ENCODE data around the gene OOSP1. TPM values are rescaled to one million over a fixed set of nuclear protein-coding genes. Genes with fewer than 3 reads are reported as not detected.
"Not testable (repeated sequence)": the region's sequence is repeated elsewhere in the genome, so short reads cannot be mapped to it uniquely, and the experiment has no call there.

Gene OOSP1
- total and polyA plus RNA-seq, 2 experiments from 2014 or later = not detected

DNA sequence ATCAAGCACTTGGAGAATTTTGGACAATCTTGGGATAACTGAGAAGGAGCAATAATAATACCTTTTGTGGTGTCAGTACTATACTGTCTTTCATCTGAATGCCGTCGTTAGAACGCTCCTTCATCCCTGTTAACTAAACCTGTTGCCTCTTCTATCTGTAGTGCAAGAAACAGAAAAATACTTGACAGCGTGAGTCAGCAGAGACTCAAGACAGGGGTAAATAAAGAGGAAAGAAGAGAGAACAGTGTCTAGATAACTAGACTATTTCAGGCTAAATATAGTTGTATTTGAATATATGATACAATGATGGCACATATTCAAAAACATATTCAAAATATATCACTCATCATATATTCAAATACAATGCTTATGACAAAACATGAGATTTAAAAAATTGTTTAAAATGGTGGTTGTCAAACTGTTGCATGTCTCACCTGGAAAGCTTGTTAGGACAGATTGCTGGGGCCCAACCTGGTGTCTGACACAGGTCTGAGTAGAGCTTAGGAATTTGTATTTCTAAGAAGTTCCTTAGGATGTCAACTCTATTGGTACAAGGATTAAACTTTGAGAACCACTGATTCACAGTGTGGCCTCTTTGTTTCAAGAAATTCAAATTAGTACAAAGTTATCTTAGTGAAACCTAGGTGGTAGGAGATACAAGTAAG is 43.0 kb downstream of the OOSP1 start:
- H4K20me1 ChIP-seq (replicated peaks; ENCODE audit: insufficient read depth) = no peaks in the 10 kb centered on the region
- no peaks in the 10 kb centered on the region for H3F3A ChIP-seq (replicated peaks; ENCODE audit: low read depth)
- H3K36me3 ChIP-seq (ENCODE audit: insufficient read depth) = no peaks in the 10 kb centered on the region
- no peak overlapping the region for H3K27ac ChIP-seq (ENCODE audit: low read depth)
- no peaks in the 10 kb centered on the region for H3K4me1 ChIP-seq (ENCODE audit: insufficient read depth)
- no peak overlapping the region for H3K4me3 Mint-ChIP-seq
- H3K27me3 ChIP-seq (ENCODE audit: insufficient read depth) = no peaks in the 10 kb centered on the region
- H3K79me2 ChIP-seq (replicated peaks; ENCODE audit: insufficient read depth) = no peaks in the 10 kb centered on the region
- DNase-seq (ENCODE audit: low spot score) = no peak
- no peaks in the 10 kb centered on the region for H3K9me2 ChIP-seq (ENCODE audit: insufficient read depth)
- no peak overlapping the region for H2AFZ ChIP-seq
- no peak overlapping the region for H3K4me3 ChIP-seq
- H3K4me1 Mint-ChIP-seq = no peaks in the 10 kb centered on the region
- no peaks in the 10 kb centered on the region for H3K27me3 Mint-ChIP-seq (ENCODE audit: insufficient read depth, low read depth, poor library complexity)
- H3K36me3 Mint-ChIP-seq (ENCODE audit: low read depth) = no peaks in the 10 kb centered on the region
- no peak overlapping the region for H3K4me2 ChIP-seq
- no peaks in the 10 kb centered on the region for H3K9me3 Mint-ChIP-seq
- H3K27ac Mint-ChIP-seq = no peak overlapping the region
- TF ChIP-seq ZNF462 (CRISPR knock-in tag; IDR thresholded peaks at IDR 0.05) (no peak), EZH2phosphoT487 (IDR thresholded peaks at IDR 0.05; ENCODE audit: unreplicated experiment) (no peak), CREB1 (CRISPR knock-in tag; IDR thresholded peaks at IDR 0.05; ENCODE audit: low read depth) (no peak), POLR2AphosphoS5 (IDR thresholded peaks at IDR 0.05; ENCODE audit: low read depth) (no peak), JUNB (IDR thresholded peaks at IDR 0.05; ENCODE audit: unreplicated experiment) (no peak)
- ATAC-seq = no peak

DNA sequence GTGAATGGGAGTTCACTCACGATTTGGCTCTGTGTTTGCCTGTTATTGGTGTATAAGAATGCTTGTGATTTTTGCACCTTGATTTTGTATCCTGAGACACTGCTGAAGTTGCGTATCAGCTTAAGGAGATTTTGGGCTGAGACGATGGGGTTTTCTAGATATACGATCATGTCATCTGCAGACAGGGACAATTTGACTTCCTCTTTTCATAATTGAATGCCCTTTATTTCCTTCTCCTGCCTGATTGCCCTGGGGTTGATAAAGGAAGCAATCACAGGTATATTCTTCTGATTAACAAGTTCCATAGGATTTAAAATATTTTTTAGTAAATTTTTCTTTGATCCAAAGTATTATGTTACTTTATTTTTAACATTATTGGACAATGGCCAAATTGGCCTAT is 43.8 kb downstream of the OOSP1 start:
- H3K4me3 ChIP-seq; H3K9me2 ChIP-seq (ENCODE audit: insufficient read depth); ATAC-seq; H3K4me1 ChIP-seq (ENCODE audit: insufficient read depth); H3K79me2 ChIP-seq (replicated peaks; ENCODE audit: insufficient read depth); H3K27me3 ChIP-seq (ENCODE audit: insufficient read depth); H3K36me3 ChIP-seq (ENCODE audit: insufficient read depth); H3K9me3 Mint-ChIP-seq; DNase-seq (ENCODE audit: low spot score); H3K27me3 Mint-ChIP-seq (ENCODE audit: insufficient read depth, low read depth, poor library complexity); H2AFZ ChIP-seq; H4K20me1 ChIP-seq (replicated peaks; ENCODE audit: insufficient read depth); H3K36me3 Mint-ChIP-seq (ENCODE audit: low read depth); H3F3A ChIP-seq (replicated peaks; ENCODE audit: low read depth); H3K27ac ChIP-seq (ENCODE audit: low read depth); H3K27ac Mint-ChIP-seq; H3K4me2 ChIP-seq; H3K4me1 Mint-ChIP-seq; H3K4me3 Mint-ChIP-seq: not testable (repeated sequence)
